Mucosa of rectum (tissue), 2 donors: Measurements from ENCODE around the gene PHPT1.
A peak's percentile ranks its signal among the peaks of the same experiment; 100 is the strongest.
"Not testable (repeated sequence)": the region's sequence is repeated elsewhere in the genome, so short reads cannot be mapped to it uniquely, and the experiment has no call there.

Experiments
- H3K27ac ChIP-seq, 2 donors: one replicate each; pipeline ENCODE4 v1.7.0; 2013; ENCODE audit warnings: inconsistent platforms in 2 of 2, low read depth in 2 of 2, low read length in 2 of 2
- H3K27me3 ChIP-seq, 2 donors: one replicate each; pipeline ENCODE4 v1.7.0; 2013; ENCODE audit warnings: low read length in 2 of 2; ENCODE audit not compliant: control insufficient read depth in 2 of 2, insufficient read depth in 2 of 2
- H3K36me3 ChIP-seq, 2 donors: one replicate each; pipeline ENCODE4 v1.7.0; 2013; ENCODE audit warnings: low read length in 2 of 2; ENCODE audit not compliant: control insufficient read depth in 2 of 2, insufficient read depth in 2 of 2
- H3K4me1 ChIP-seq, 2 donors: one replicate each; pipeline ENCODE4 v1.7.0; 2013; ENCODE audit warnings: low read length in 2 of 2, mild to moderate bottlenecking in 1 of 2; ENCODE audit not compliant: control insufficient read depth in 2 of 2, insufficient read depth in 2 of 2
- H3K4me3 ChIP-seq, 2 donors: one replicate each; pipeline ENCODE4 v1.7.0; 2013; ENCODE audit warnings: low read length in 2 of 2
- H3K9ac ChIP-seq, 2 donors: one replicate each; pipeline ENCODE4 v1.7.0; 2013; ENCODE audit warnings: low read length in 2 of 2, low read depth in 1 of 2, mild to moderate bottlenecking in 1 of 2
- H3K9me3 ChIP-seq, 2 donors: one replicate each; pipeline ENCODE4 v1.7.0; 2013; ENCODE audit warnings: low read length in 2 of 2; ENCODE audit not compliant: control insufficient read depth in 2 of 2
- donor health status: healthy.
- donor health status: Normal muscosa, but diverticular disease.

Gene PHPT1

GRCh38 chr9:136849038-136849959 is at the start of gene PHPT1:
PHPT1 (plus strand) TSS chr9:136849409; CDS start chr9:136849431, 22 bp downstream.
- H3K36me3 ChIP-seq: peaks cover 4 to 10% of the 10 kb centered on the region in 2 donors
- H3K9me3 ChIP-seq: no peaks in the 10 kb centered on the region
- peak within 1 kb of the TSS; percentile 90 to 97 for H3K9ac ChIP-seq
- H3K4me1 ChIP-seq: peaks cover 14 to 22% of the 10 kb centered on the region in 2 donors
- H3K27me3 ChIP-seq: peaks cover 0 to 3% of the 10 kb centered on the region in 2 donors
- H3K4me3 ChIP-seq: peak within 1 kb of the TSS; percentile 90 to 92
- peak within 1 kb of the TSS; percentile 94 to 98 for H3K27ac ChIP-seq

- Histone ChIP-seq H3K9me3 (no peaks in the 10 kb centered on the region), H3K4me1 (peaks cover 19 to 35% of the 10 kb centered on the region in 2 donors), H3K9ac (peak overlapping the region; percentile 72 to 82), H3K4me3 (peak overlapping the region; percentile 54 to 75), H3K36me3 (peaks cover 0 to 4% of the 10 kb centered on the region in 2 donors), H3K27me3 (peaks cover 0 to 2% of the 10 kb centered on the region in 2 donors), H3K27ac (peak overlapping the region; percentile 91 to 95)
Observed at GRCh38 chr9:136799854-136800657, 49.2 kb upstream of the PHPT1 start.

DNA sequence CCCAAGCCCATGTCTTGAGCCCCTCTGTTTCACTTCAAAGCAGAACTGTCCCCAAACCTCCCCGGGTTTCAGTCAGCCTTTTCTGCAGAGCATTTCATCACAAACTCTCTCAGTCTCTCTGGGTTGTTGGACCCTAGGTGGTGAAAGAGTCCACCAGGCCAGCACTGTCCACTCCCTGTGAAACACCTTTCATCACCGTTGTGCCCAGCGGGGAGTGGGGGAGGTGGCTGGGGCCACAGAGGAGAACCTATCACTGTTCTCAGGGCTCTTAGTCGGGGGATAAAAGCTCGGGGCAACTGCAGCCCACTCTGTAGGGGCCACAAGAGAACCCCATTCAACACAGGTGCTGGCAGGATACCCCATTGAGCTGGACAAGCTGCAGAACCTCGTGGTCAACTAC is 46.9 kb upstream of the PHPT1 start:
- Histone ChIP-seq H3K9ac (no peak overlapping the region), H3K36me3 (peaks cover 0 to 4% of the 10 kb centered on the region in 2 donors), H3K4me1 (peaks cover 25 to 34% of the 10 kb centered on the region in 2 donors), H3K9me3 (no peaks in the 10 kb centered on the region), H3K27ac (no peak overlapping the region), H3K4me3 (no peak overlapping the region), H3K27me3 (peaks cover 0 to 2% of the 10 kb centered on the region in 2 donors)

DNA sequence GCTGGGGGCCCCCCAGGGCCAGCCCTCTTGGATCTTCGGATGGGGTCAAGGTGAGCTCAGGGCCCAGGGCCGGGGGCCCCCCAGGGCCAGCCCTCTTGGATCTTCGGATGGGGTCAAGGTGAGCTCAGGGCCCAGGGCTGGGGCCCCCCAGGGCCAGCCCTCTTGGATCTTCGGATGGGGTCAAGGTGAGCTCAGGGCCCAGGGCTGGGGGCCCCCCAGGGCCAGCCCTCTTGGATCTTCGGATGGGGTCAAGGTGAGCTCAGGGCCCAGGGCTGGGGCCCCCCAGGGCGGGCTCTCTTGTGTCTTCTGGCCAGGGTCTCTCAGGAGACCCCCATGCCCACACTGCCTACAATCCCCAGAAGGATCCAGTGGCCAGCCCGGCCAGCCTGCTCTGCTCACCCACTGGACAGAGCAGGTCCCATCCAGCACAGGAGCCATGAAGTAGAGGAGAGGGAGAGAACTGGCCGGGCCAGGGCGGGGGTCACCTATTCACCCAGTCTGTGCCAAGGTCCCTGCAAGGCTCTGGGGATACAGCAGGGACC is 46.1 kb upstream of the PHPT1 start:
- peaks cover 25 to 34% of the 10 kb centered on the region in 2 donors for H3K4me1 ChIP-seq
- not testable (repeated sequence) for H3K27me3 ChIP-seq

DNA sequence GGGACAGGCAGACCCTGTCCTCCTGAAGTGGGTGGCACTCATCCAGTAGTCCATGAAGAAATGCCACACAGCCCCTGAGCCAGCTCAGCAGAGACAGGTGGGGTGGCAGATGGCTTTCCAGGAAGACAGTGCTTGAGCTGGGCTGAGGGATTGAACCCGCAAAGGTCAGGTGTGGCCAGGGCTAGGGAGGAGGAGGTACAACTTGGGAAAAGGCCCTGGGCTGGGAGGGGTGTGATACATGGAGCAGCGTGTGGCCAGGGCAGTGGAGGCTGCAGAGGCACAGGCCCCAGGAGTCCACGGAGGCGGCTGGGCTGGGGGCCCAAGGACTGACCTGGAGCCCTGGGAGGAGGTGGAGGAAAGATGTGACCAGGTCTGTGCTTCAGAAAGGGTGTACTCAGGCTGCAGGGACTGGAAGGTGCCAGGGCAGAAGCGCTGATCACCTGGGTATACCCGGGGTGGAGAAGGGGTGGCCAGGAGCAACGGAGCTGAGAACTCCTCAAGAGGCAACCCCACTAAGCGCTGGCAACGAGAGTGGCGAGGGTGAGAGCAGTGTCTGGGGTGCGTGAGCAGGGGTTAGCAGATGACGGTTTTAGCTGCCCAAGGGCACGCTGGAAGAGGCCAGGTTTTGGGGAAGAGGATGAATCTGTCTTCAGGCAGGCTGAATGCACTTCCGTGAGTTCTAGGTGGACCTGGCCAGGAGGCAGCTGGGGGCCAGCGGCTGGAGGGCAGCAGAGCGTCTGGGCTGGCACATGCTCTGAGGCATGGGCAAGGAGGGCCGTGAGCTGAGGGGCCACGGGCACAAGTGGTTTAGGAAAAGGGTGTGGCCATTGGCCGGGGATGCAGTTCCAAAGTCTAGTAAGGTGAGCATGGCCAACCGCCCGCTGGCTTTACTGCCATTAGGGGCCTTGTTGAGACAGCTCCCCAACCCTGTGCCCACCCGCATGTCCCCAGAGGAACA is 45.4 kb upstream of the PHPT1 start:
- H3K9me3 ChIP-seq: no peaks in the 10 kb centered on the region
- peaks cover 25 to 29% of the 10 kb centered on the region in 2 donors for H3K4me1 ChIP-seq
- no peaks in the 10 kb centered on the region for H3K27me3 ChIP-seq
- H3K9ac ChIP-seq: no peak overlapping the region
- no peak overlapping the region for H3K4me3 ChIP-seq
- no peak overlapping the region for H3K27ac ChIP-seq
- H3K36me3 ChIP-seq: peaks cover 0 to 4% of the 10 kb centered on the region in 2 donors

More for the DNA sequence above, 46.1 kb upstream of the PHPT1 start:
- H3K9me3 ChIP-seq, H3K36me3 ChIP-seq, H3K9ac ChIP-seq, H3K4me3 ChIP-seq, H3K27ac ChIP-seq: not testable (repeated sequence)

- H3K9me3 ChIP-seq: no peaks in the 10 kb centered on the region
- no peaks in the 10 kb centered on the region for H3K27me3 ChIP-seq
- peaks cover 29 to 30% of the 10 kb centered on the region in 2 donors for H3K4me1 ChIP-seq
- no peak overlapping the region for H3K4me3 ChIP-seq
- peaks cover 0 to 4% of the 10 kb centered on the region in 2 donors for H3K36me3 ChIP-seq
- no peak overlapping the region for H3K9ac ChIP-seq
- no peak overlapping the region for H3K27ac ChIP-seq
Observed at GRCh38 chr9:136804509-136805206, 44.6 kb upstream of the PHPT1 start.

- Histone ChIP-seq H3K36me3 (peaks cover 0 to 4% of the 10 kb centered on the region in 2 donors), H3K4me1 (peaks cover 32 to 34% of the 10 kb centered on the region in 2 donors), H3K4me3 (no peak overlapping the region), H3K27ac (no peak overlapping the region), H3K27me3 (no peaks in the 10 kb centered on the region), H3K9ac (no peak overlapping the region), H3K9me3 (no peaks in the 10 kb centered on the region)
Observed at GRCh38 chr9:136805207-136805740, 43.9 kb upstream of the PHPT1 start.

DNA sequence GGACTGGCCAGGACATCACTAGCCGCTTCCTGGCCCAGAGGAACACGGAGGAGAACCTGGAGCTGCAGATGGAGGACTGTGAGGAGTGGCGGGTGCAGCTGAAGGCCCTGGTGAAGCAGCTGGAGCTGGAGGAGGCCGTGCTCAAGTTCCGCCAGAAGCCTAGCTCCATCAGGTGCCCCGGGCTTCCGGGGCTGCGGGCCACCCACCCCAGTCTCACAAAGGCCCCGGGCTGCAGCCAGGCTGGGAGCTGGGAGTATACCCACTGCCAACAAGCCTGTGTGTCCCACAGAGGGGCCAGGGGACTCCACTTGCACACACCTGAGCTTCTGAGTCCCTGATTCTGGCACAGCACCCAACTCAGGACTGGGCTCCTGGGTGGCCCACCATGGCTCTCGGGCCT is 43.1 kb upstream of the PHPT1 start:
- no peak overlapping the region for H3K4me3 ChIP-seq
- H3K27me3 ChIP-seq: no peaks in the 10 kb centered on the region
- H3K4me1 ChIP-seq: peaks cover 27 to 29% of the 10 kb centered on the region in 2 donors
- peaks cover 0 to 4% of the 10 kb centered on the region in 2 donors for H3K36me3 ChIP-seq
- H3K9ac ChIP-seq: no peak overlapping the region
- no peak overlapping the region for H3K27ac ChIP-seq
- no peaks in the 10 kb centered on the region for H3K9me3 ChIP-seq
